Skeletal muscle tissue (tissue), 4 donors: ENCODE results near the gene RRAD. TPM values are rescaled to one million over a fixed set of nuclear protein-coding genes. Genes with fewer than 3 reads are reported as not detected.
"Not testable (repeated sequence)": the region's sequence is repeated elsewhere in the genome, so short reads cannot be mapped to it uniquely, and the experiment has no call there.

ENCODE experiments used
- H3K27ac ChIP-seq: one replicate; pipeline ENCODE4 v1.7.0; 2013; ENCODE audit warnings: mild to moderate bottlenecking, low read depth, low read length, inconsistent platforms
- H3K27me3 ChIP-seq, 3 donors: one replicate each; pipeline ENCODE4 v1.7.0; 2013; ENCODE audit warnings: low read length in 3 of 3; ENCODE audit not compliant: control insufficient read depth in 3 of 3, insufficient read depth in 3 of 3
- H3K36me3 ChIP-seq, 3 donors: one replicate each; pipeline ENCODE4 v1.7.0; 2013; ENCODE audit warnings: low read length in 3 of 3; ENCODE audit not compliant: control insufficient read depth in 3 of 3, insufficient read depth in 3 of 3
- H3K4me1 ChIP-seq, 3 donors: one replicate each; pipeline ENCODE4 v1.7.0; 2013; ENCODE audit warnings: low read length in 3 of 3, mild to moderate bottlenecking in 3 of 3; ENCODE audit not compliant: control insufficient read depth in 3 of 3, insufficient read depth in 3 of 3
- H3K4me3 ChIP-seq, 3 donors: one replicate each; pipeline ENCODE4 v1.7.0; 2013; ENCODE audit warnings: low read length in 3 of 3
- H3K9ac ChIP-seq, 3 donors: one replicate each; pipeline ENCODE4 v1.7.0; 2013; ENCODE audit warnings: low read length in 3 of 3, mild to moderate bottlenecking in 3 of 3, moderate library complexity in 2 of 3, low read depth in 1 of 3
- H3K9me3 ChIP-seq, 3 donors: one replicate each; pipeline ENCODE4 v1.7.0; 2013; ENCODE audit warnings: low read length in 3 of 3; ENCODE audit not compliant: control insufficient read depth in 3 of 3
- total RNA-seq: library from RNA; depleted of rRNA; stranded (reverse); fragments of >200 nt; gene quantifications from one replicate; pipeline ENCODE4 v1.2.3, GENCODE V29; 2014
- donor health status: Osteomylitis.

RRAD gene
- total RNA-seq, 1 donor from 2014 or later, result 19.3 TPM

- Histone ChIP-seq H3K27me3 (peaks cover 0 to 2% (median 0%) of the 10 kb centered on the region in 3 donors), H3K4me3 (no peak within 1 kb of the TSS), H3K9ac (peak within 1 kb of the TSS in 1 of 3 donors; percentile 33), H3K9me3 (no peaks in the 10 kb centered on the region), H3K36me3 (peaks cover 0 to 37% (median 20%) of the 10 kb centered on the region in 3 donors), H3K4me1 (peaks cover 14 to 20% (median 16%) of the 10 kb centered on the region in 3 donors), H3K27ac (no peak within 1 kb of the TSS)
Observed at GRCh38 chr16:66961065-66961744, 35.9 kb upstream of the RRAD start, which contains the start of gene CES3. CES3 (plus strand) TSS chr16:66961266; CDS start chr16:66961308, 42 bp downstream.

GRCh38 chr16:66960270-66960669 lies 34.9 kb upstream of the RRAD start:
- Histone ChIP-seq H3K27me3 (peaks cover 0 to 2% (median 0%) of the 10 kb centered on the region in 3 donors), H3K9ac (no peak overlapping the region), H3K36me3 (peaks cover 0 to 30% (median 17%) of the 10 kb centered on the region in 3 donors), H3K4me3 (no peak overlapping the region), H3K27ac (no peak overlapping the region), H3K4me1 (peaks cover 14 to 20% (median 16%) of the 10 kb centered on the region in 3 donors), H3K9me3 (no peaks in the 10 kb centered on the region)

- Histone ChIP-seq H3K4me1 (peaks cover 14 to 22% (median 16%) of the 10 kb centered on the region in 3 donors), H3K9me3 (no peaks in the 10 kb centered on the region), H3K9ac (peak overlapping the region in 1 of 3 donors; percentile 11), H3K27ac (no peak overlapping the region), H3K27me3 (peaks cover 0 to 2% (median 0%) of the 10 kb centered on the region in 3 donors), H3K36me3 (peaks cover 0 to 26% (median 17%) of the 10 kb centered on the region in 3 donors), H3K4me3 (no peak overlapping the region)
Observed at GRCh38 chr16:66959704-66960161, 34.4 kb upstream of the RRAD start.

GRCh38 chr16:66958857-66959703 lies 33.7 kb upstream of the RRAD start:
- H3K9ac ChIP-seq, result no peak overlapping the region
- H3K27me3 ChIP-seq, result peaks cover 0 to 2% (median 0%) of the 10 kb centered on the region in 3 donors
- no peak overlapping the region for H3K27ac ChIP-seq
- H3K4me3 ChIP-seq, result no peak overlapping the region
- H3K4me1 ChIP-seq, result peaks cover 14 to 25% (median 16%) of the 10 kb centered on the region in 3 donors
- H3K36me3 ChIP-seq, result peaks cover 0 to 19% (median 12%) of the 10 kb centered on the region in 3 donors
- H3K9me3 ChIP-seq, result no peaks in the 10 kb centered on the region

GRCh38 chr16:66956154-66956457 lies 30.8 kb upstream of the RRAD start:
- H3K27ac ChIP-seq, H3K36me3 ChIP-seq, H3K9ac ChIP-seq, H3K4me3 ChIP-seq, H3K9me3 ChIP-seq, H3K27me3 ChIP-seq: not testable (repeated sequence)
- H3K4me1 ChIP-seq, result peaks cover 10 to 31% (median 24%) of the 10 kb centered on the region in 3 donors

GRCh38 chr16:66955363-66956153 lies 30.2 kb upstream of the RRAD start:
- H3K4me1 ChIP-seq, result peaks cover 10 to 26% (median 20%) of the 10 kb centered on the region in 3 donors
- not testable (repeated sequence) for H3K27ac ChIP-seq

GRCh38 chr16:66954097-66954659 lies 28.8 kb upstream of the RRAD start:
- H3K9ac ChIP-seq, result peak overlapping the region; percentile 27 to 61 (median 40)
- no peaks in the 10 kb centered on the region for H3K9me3 ChIP-seq
- H3K36me3 ChIP-seq, result no peaks in the 10 kb centered on the region
- peaks cover 5 to 22% (median 22%) of the 10 kb centered on the region in 3 donors for H3K4me1 ChIP-seq
- peaks cover 0 to 3% (median 0%) of the 10 kb centered on the region in 3 donors for H3K27me3 ChIP-seq
- H3K27ac ChIP-seq, result peak overlapping the region; percentile 1
- no peak overlapping the region for H3K4me3 ChIP-seq

More at GRCh38 chr16:66955363-66956153, 30.2 kb upstream of the RRAD start:
- not testable (repeated sequence) for H3K9me3 ChIP-seq, H3K9ac ChIP-seq, H3K4me3 ChIP-seq, H3K27me3 ChIP-seq, H3K36me3 ChIP-seq

GRCh38 chr16:66953462-66954096 lies 28.2 kb upstream of the RRAD start:
- H3K36me3 ChIP-seq, result no peaks in the 10 kb centered on the region
- peak overlapping the region; percentile 1 for H3K27ac ChIP-seq
- H3K4me1 ChIP-seq, result peaks cover 3 to 25% (median 22%) of the 10 kb centered on the region in 3 donors
- peaks cover 0 to 3% (median 0%) of the 10 kb centered on the region in 3 donors for H3K27me3 ChIP-seq
- H3K4me3 ChIP-seq, result no peak overlapping the region
- no peaks in the 10 kb centered on the region for H3K9me3 ChIP-seq
- peak overlapping the region; percentile 27 to 61 (median 40) for H3K9ac ChIP-seq
